Measurements from ENCODE around the gene OPCML.

The OPCML gene

DNA sequence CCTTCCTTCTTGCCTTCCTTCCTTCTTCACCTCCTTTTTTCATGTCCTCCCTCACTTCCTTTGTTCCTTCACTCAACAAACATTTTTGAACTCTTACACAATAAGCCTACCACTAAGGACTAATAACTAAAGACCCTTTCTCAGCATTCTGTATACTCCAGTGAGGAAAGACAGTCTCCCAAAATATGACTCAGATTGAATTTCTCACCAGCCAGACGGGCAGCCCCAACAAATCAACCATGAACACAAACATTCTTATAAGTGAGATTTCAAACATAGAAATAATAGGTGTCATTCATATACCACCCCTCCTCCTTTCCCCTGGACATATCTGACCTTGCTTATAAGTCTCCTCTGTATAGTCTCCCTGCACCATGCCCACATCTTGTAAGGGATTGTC is 1079.7 kb downstream of the OPCML start:
- CTCF ChIA-PET, result interaction anchor here (2.1 kb wide), 1 partner anchor 8 kb away, joined by 6 read pairs; no protein-coding TSS in a partner anchor
- DNase-seq (ENCODE audit: low read depth, low spot score), result no peak
- no peak for TF ChIP-seq CTCF (IDR thresholded peaks at IDR 0.05; ENCODE audit: insufficient read depth, low read length, missing control alignments)
- H3K4me3 ChIP-seq (ENCODE audit: low read depth, low read length), result no peak overlapping the region
- POLR2A ChIA-PET, result interaction anchor here (1.1 kb wide), 1 partner anchor 19 kb away, joined by 3 read pairs; no protein-coding TSS in a partner anchor

- TF ChIP-seq CTCF (IDR thresholded peaks at IDR 0.05; ENCODE audit: insufficient read depth, low read length, missing control alignments), result no peak
- H3K4me3 ChIP-seq (ENCODE audit: low read depth, low read length), result no peak overlapping the region
- CTCF ChIA-PET, result interaction anchor here (1.4 to 2.1 kb wide), 2 partner anchors 9 to 10 kb away, joined by 3 to 6 read pairs; no protein-coding TSS in a partner anchor
Measured at GRCh38 chr11:132451942-132452601, 1080.2 kb downstream of the OPCML start.

DNA sequence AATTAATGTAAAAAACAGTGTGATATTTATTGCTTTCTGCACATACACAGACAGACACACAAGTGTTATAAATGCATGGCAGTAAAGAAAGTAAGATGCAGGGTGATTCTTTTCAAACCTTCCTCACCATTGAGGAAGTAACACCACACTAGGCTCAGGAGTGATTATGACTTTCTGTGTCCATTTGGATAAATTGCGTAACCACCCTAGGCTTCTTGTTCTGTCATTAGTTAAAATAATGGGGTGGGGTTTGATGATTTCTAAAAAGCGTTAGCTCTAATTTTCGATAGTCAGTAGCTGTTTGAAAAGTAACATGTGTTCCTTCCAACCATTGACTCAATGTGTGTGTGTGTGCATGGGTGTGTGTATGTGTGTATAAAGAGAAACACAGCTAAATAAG is 1081.7 kb downstream of the OPCML start:
- H3K4me3 ChIP-seq (ENCODE audit: low read depth, low read length), result no peak overlapping the region
- no peak for DNase-seq (ENCODE audit: low read depth, low spot score)
- ChIA-PET POLR2A (no interaction called here), CTCF (interaction anchor here (1.3 to 2.1 kb wide), 3 partner anchors 8 to 490 kb away, joined by 3 to 6 read pairs (median 4); no protein-coding TSS in a partner anchor)
- TF ChIP-seq CTCF (IDR thresholded peaks at IDR 0.05; ENCODE audit: insufficient read depth, low read length, missing control alignments), result no peak

More at GRCh38 chr11:132451942-132452601, 1080.2 kb downstream of the OPCML start:
- POLR2A ChIA-PET, result interaction anchor here (1.1 kb wide), 1 partner anchor 20 kb away, joined by 3 read pairs; no protein-coding TSS in a partner anchor
- no peak for DNase-seq (ENCODE audit: low read depth, low spot score)

GRCh38 chr11:132448334-132448995 is 1083.8 kb downstream of the OPCML start:
- TF ChIP-seq CTCF (IDR thresholded peaks at IDR 0.05; ENCODE audit: insufficient read depth, low read length, missing control alignments), result peak; percentile 24
- DNase-seq (ENCODE audit: low read depth, low spot score), result no peak
- ChIA-PET CTCF (interaction anchor here (1.1 to 2.0 kb wide), 5 partner anchors 15 to 760 kb away, joined by 3 to 7 read pairs (median 4); no protein-coding TSS in a partner anchor), POLR2A (interaction anchor here (0.7 to 1.2 kb wide), 3 partner anchors 184 to 397 kb away, joined by 3 to 4 read pairs (median 3); no protein-coding TSS in a partner anchor)
- no peak overlapping the region for H3K4me3 ChIP-seq (ENCODE audit: low read depth, low read length)

GRCh38 chr11:132447761-132448160 is 1084.5 kb downstream of the OPCML start:
- POLR2A ChIA-PET, result no interaction called here
- H3K4me3 ChIP-seq (ENCODE audit: low read depth, low read length), result no peak overlapping the region
- CTCF ChIA-PET, result interaction anchor here (1.6 to 2.0 kb wide), 2 partner anchors 71 to 753 kb away, joined by 4 to 7 read pairs; no protein-coding TSS in a partner anchor
- TF ChIP-seq CTCF (IDR thresholded peaks at IDR 0.05; ENCODE audit: insufficient read depth, low read length, missing control alignments), result no peak
- DNase-seq (ENCODE audit: low read depth, low spot score), result no peak

DNA sequence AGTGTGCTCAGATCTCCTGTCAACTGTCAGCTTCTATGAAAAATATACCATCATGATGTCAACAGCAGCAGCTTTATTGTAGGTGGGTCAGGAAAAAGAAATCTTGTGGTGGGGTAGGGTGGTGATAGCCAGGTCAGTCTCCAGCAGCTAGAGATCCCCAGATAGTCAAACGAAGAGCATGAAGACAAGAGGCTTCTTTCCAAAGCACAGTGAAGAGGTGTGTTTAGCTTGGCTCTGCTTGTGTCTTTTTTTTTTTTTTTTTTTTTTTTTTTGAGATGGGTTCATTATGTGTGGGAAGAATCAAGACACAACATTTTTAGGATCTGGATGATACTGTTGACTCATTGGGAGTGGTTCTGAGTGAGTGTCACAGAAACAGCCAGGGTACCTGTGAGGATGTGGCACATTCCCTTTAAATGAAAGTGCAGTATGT is 1086.4 kb downstream of the OPCML start:
- no peak for DNase-seq (ENCODE audit: low read depth, low spot score)
- H3K4me3 ChIP-seq (ENCODE audit: low read depth, low read length), result no peak overlapping the region
- TF ChIP-seq CTCF (IDR thresholded peaks at IDR 0.05; ENCODE audit: insufficient read depth, low read length, missing control alignments), result no peak
- CTCF ChIA-PET, result no interaction called here
- POLR2A ChIA-PET, result interaction anchor here (0.6 to 1.0 kb wide), 4 partner anchors 60 to 618 kb away, joined by 3 to 5 read pairs (median 3); no protein-coding TSS in a partner anchor
